ENCODE data around the gene CDC42EP3.

CDC42EP3 gene, protein sequence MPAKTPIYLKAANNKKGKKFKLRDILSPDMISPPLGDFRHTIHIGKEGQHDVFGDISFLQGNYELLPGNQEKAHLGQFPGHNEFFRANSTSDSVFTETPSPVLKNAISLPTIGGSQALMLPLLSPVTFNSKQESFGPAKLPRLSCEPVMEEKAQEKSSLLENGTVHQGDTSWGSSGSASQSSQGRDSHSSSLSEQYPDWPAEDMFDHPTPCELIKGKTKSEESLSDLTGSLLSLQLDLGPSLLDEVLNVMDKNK

DNA sequence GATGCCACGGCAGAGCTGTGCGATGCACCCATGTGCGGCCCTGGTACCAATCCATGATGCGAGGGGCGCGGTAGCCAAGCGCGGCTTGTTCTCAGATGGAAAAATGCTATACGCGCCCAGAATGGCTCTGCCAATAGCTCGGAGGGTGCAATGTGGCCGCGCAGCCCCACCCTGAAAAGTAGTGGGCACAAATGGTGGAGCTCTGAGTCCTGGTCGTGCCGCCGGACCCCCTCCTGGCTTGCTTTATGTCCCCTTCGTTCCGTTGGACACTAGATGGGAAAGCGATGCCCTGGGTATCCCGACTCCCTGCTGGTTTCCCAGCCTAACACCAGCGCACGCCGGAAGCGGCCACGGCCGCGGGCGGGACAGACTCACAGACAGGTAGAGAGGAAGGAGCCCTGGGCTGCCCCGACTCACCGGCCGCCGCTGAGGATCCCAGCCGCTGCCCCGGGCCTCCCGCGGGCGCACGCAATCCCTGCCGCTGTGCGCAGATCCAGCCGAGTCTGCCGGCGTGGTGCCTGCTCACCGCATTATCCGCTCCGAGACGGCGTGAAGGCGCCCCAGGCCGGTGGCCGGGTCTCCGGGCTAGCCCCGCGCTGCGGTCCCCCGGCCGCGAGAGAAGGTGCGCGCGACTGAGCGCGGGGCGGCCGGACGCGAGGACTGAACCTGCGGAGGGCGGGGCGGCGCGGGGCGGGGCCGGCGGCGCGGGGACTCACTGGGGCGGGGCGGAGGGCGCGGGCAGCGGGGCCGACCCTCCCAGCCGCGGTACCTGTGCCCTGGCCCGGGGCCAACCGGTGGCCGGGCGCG lies at the start of gene CDC42EP3:
Gene CDC42EP3, minus strand, starts transcription at position 634 of the 807 bp plus-strand sequence. CDS start 25,055 bp downstream, outside the sequence.
- ChIA-PET CTCF (interaction anchor here (0.6 to 1.6 kb wide), 6 partner anchors 17 to 261 kb away, joined by 3 to 5 read pairs (median 4); no protein-coding TSS in a partner anchor), POLR2A (interaction anchor here (0.7 to 1.3 kb wide), 4 partner anchors 15 to 104 kb away, joined by 3 to 8 read pairs (median 6); no protein-coding TSS in a partner anchor)
- TF ChIP-seq, protein P1, sequence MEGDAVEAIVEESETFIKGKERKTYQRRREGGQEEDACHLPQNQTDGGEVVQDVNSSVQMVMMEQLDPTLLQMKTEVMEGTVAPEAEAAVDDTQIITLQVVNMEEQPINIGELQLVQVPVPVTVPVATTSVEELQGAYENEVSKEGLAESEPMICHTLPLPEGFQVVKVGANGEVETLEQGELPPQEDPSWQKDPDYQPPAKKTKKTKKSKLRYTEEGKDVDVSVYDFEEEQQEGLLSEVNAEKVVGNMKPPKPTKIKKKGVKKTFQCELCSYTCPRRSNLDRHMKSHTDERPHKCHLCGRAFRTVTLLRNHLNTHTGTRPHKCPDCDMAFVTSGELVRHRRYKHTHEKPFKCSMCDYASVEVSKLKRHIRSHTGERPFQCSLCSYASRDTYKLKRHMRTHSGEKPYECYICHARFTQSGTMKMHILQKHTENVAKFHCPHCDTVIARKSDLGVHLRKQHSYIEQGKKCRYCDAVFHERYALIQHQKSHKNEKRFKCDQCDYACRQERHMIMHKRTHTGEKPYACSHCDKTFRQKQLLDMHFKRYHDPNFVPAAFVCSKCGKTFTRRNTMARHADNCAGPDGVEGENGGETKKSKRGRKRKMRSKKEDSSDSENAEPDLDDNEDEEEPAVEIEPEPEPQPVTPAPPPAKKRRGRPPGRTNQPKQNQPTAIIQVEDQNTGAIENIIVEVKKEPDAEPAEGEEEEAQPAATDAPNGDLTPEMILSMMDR (IDR thresholded peaks at IDR 0.05; ENCODE audit: control extremely low read depth, extremely low read depth, low read depth, missing control alignments), result no peak
- DNase-seq (ENCODE audit: extremely low spot score), result peak; percentile 86

DNA sequence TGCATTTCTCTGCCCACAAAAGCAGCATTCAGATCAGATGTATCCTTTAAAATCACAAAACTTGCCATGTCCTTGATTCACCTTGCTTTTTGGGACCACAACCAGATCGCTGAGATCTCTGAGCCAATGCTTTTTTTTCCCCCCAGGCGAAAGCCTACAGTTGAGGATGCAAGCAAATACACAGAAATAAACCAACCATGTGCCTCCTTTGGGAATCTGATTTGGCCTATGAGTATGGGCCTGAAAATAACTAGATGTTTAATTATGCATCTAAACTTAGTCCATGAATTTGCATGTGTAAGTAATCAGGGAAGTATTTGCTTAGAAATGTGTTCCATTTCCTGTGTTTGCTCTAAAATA lies 49.7 kb upstream of the CDC42EP3 start:
- POLR2A ChIA-PET, result no interaction called here
- CTCF ChIA-PET, result no interaction called here
- DNase-seq (ENCODE audit: extremely low spot score), result no peak
- TF ChIP-seq, protein P1 (IDR thresholded peaks at IDR 0.05; ENCODE audit: control extremely low read depth, extremely low read depth, low read depth, missing control alignments), result no peak

DNA sequence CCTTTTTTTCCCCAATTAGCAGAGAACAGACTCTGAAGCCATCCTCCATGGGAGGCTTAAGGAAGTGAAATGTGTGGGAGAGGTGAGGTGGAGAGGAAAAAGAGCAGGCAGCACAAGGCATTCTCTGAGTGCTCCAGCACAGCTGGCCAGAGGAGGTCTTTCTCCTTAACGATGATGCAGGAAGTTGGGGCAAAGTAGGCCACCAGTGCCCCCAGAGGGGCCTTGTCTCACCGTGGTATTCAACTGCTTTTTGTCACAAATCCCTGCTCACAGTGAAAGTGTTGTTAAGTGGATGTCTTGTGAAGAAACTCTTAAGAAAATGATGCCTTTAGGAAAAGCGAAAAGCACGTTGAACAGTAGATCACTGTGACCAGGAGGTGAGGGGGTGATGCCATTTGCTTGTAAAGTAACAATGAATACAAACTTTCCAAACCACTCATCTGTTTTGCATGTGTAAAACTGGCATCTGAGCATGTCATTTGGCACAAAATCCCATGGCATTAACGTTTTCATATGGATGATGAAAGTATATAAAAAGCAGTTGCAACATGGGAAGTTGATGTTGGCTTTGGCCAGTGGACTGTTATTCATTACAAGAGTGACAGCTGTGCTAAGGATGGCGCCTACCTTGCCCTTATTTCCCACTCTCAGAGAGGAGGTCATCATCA lies 49.2 kb upstream of the CDC42EP3 start:
- no peak for DNase-seq (ENCODE audit: extremely low spot score)
- ChIA-PET POLR2A (no interaction called here), CTCF (interaction anchor here (1.0 to 2.4 kb wide), 2 partner anchors 14 to 19 kb away, joined by 3 to 5 read pairs; no protein-coding TSS in a partner anchor)
- TF ChIP-seq, protein P1 (IDR thresholded peaks at IDR 0.05; ENCODE audit: control extremely low read depth, extremely low read depth, low read depth, missing control alignments), result no peak

DNA sequence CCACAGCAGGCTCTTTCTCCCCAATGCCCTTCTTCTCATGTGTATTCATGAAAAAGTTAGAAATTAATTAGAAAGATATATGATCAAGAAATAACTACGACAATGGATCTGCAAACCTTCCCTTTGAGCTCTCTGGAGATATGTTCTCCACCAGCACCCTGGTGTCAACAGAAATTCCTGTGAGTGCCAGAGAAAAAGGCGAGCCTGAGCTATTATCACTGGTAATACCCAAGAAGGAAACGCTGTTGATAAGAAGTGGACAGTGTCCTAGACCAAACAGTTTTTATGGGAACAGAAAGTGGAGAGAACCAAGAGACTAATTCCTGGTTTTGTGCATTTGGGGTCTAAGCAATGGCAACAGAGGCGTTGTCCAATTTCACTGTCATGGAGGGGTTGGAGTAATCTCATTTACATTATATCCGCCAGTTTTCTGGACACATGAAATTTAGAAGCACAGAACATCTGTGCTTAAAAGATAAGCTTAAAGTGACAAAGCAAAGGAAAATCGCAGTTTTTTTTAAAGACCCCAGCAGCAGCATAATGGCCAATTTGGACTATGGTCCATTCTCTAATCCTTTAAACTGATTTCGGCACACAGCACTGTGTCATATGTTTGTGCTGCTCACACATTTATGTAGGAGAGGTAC lies 47.2 kb upstream of the CDC42EP3 start:
- POLR2A ChIA-PET, result interaction anchor here (0.5 kb wide), 1 partner anchor 669 kb away, joined by 4 read pairs; no protein-coding TSS in a partner anchor
- TF ChIP-seq, protein P1 (IDR thresholded peaks at IDR 0.05; ENCODE audit: control extremely low read depth, extremely low read depth, low read depth, missing control alignments), result no peak
- DNase-seq (ENCODE audit: extremely low spot score), result no peak
- CTCF ChIA-PET, result interaction anchor here (1.0 to 2.4 kb wide), 4 partner anchors 12 to 80 kb away, joined by 3 to 5 read pairs (median 3); no protein-coding TSS in a partner anchor

DNA sequence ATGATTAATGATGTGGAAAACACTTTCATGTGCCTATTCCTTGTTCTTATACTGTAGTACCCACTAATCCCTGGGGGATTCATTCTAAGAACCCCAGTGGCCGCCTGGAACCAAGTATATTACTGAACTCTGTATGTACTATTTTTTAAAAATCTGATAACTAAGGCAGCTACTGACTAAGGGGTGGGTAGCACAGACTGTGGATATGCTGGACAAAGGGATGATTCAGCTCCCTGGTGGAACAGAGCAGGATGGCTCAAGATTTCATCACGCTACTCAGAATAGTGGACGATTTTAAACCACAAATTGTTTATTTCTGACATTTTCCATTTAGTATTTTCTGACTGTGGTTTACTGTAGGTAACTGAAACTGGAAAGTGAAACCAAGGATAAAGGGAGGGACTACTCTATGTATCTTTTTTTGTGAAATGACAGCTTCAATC lies 41.8 kb upstream of the CDC42EP3 start:
- POLR2A ChIA-PET, result no interaction called here
- DNase-seq (ENCODE audit: extremely low spot score), result no peak
- TF ChIP-seq, protein P1 (IDR thresholded peaks at IDR 0.05; ENCODE audit: control extremely low read depth, extremely low read depth, low read depth, missing control alignments), result no peak
- CTCF ChIA-PET, result no interaction called here

DNA sequence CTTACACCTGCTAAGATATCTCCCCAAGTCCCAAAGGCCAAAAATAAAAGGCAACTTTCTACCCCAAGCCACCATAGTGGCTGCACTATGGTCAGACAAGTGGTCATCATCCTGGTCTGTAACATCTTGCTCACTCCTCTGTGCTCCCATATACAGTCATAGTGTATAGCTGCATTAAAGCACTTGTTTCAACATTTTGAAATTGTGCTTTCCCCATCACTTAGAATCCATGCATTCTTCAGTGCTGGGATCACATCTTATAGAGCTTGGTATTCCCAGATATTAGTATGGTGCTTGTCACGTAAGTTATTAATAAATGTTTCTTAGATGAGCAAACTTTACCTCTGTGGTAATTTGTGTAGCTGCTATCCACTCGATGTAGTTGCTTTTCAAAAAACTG lies 40.4 kb upstream of the CDC42EP3 start:
- TF ChIP-seq, protein P1 (IDR thresholded peaks at IDR 0.05; ENCODE audit: control extremely low read depth, extremely low read depth, low read depth, missing control alignments), result no peak
- DNase-seq (ENCODE audit: extremely low spot score), result no peak
- ChIA-PET CTCF (no interaction called here), POLR2A (no interaction called here)

Measured in GM10248 (cell line).